GM13976 (cell line): ENCODE measurements around the gene AGFG1.
"Not testable (repeated sequence)": the region's sequence is repeated elsewhere in the genome, so short reads cannot be mapped to it uniquely, and the experiment has no call there.

ENCODE experiments used
- DNase-seq: peaks from one replicate; pipeline ENCODE4 v3.0.0; 2012; ENCODE audit warnings: low spot score
- in situ Hi-C: fragments of 300-500 bp; cut with MboI; formaldehyde crosslinking; loops from one replicate; pipeline ENCODE4 v1.12.0; 2022; ENCODE audit warnings: low sequenced_read_pairs, mixed read lengths, inconsistent platforms; ENCODE audit not compliant: unreplicated experiment
- TF ChIP-seq, protein P1 (sequence below): IDR thresholded peaks from 2 replicates; pipeline ENCODE4 v1.5.1; 2012; ENCODE audit warnings: borderline replicate concordance, mild to moderate bottlenecking; ENCODE audit not compliant: insufficient read depth; ENCODE audit errors: extremely low read depth, missing control alignments, control extremely low read depth

Gene AGFG1

DNA sequence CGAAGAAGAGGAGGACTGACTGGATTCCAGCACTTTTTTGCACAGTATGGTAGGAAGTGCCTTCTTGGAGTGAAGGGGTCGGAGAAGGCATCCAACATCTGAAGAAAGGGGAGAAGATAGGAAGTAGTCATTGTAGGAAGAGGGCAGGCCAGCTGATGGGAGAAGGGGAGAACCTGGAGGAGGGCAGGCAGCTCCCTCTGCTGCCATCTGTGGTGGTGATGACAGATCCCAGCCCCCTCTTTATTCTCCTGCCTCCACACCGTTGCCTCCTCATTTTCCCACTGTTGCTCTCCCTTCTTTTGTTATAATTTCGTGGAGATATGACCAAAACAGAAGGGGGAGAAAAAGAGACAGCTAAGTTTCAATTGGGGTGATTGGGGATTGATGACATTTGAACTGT lies 123.8 kb downstream of the AGFG1 start:
- TF ChIP-seq, protein P1, sequence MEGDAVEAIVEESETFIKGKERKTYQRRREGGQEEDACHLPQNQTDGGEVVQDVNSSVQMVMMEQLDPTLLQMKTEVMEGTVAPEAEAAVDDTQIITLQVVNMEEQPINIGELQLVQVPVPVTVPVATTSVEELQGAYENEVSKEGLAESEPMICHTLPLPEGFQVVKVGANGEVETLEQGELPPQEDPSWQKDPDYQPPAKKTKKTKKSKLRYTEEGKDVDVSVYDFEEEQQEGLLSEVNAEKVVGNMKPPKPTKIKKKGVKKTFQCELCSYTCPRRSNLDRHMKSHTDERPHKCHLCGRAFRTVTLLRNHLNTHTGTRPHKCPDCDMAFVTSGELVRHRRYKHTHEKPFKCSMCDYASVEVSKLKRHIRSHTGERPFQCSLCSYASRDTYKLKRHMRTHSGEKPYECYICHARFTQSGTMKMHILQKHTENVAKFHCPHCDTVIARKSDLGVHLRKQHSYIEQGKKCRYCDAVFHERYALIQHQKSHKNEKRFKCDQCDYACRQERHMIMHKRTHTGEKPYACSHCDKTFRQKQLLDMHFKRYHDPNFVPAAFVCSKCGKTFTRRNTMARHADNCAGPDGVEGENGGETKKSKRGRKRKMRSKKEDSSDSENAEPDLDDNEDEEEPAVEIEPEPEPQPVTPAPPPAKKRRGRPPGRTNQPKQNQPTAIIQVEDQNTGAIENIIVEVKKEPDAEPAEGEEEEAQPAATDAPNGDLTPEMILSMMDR, result no peak
- DNase-seq, result no peak
- in situ Hi-C loops, result no loop called here

DNA sequence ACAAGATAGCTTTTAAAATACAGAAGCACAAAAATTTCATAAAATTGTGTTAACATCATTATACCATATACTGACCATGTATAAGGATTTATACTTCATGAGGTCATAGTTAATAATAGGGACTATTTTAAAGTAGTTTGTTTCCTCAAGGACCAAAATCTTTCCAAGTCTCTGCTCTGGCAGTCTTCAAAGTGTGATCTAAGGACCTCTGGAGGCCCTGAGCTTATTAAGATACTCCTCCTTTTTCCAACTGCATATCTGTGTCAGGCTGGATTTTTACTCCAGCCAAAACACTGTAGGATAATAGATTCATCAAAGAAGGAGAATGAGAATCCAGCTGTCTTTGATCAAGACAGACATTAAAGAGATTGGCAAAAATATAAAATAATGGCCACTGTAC lies 125.1 kb downstream of the AGFG1 start:
- TF ChIP-seq, protein P1, result no peak
- in situ Hi-C loops, result no loop called here
- no peak for DNase-seq

GRCh38 chr2:227597998-227598397 lies 126.0 kb downstream of the AGFG1 start:
- in situ Hi-C loops, result no loop called here
- DNase-seq, result no peak
- TF ChIP-seq, protein P1, result no peak

DNA sequence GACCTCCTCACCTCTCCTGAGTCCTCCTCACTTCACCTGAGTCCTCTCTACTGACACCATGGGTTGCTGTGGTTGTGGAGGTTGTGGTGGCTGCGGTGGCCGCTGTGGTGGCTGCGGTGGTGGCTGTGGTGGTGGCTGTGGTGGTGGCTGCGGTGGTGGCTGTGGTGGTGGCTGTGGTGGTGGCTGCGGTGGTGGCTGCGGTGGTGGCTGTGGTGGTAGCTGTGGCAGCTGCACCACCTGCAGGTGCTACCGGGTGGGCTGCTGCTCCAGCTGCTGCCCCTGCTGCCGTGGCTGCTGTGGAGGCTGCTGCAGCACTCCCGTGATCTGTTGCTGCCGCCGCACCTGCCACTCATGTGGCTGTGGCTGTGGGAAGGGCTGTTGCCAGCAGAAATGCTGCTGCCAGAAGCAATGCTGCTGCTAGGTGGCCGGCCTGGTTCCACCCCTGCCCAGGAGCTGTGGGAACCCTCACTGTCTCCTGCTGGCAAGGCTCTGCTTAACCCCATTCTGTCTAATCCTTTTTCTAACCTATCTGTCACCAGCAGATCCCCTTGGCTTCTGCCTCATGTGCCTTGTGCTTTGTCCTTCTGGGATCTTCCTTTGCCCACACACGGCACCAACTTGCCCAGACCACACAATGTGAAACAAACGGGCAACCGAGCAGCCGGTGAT lies 127.0 kb downstream of the AGFG1 start, which contains the start of gene SCYGR2:
Gene SCYGR2, plus strand, starts transcription at position 59 of the 669 bp plus-strand sequence. Its CDS starts 0 bp downstream, at position 59.
- DNase-seq, in situ Hi-C loops: not testable (repeated sequence)

DNA sequence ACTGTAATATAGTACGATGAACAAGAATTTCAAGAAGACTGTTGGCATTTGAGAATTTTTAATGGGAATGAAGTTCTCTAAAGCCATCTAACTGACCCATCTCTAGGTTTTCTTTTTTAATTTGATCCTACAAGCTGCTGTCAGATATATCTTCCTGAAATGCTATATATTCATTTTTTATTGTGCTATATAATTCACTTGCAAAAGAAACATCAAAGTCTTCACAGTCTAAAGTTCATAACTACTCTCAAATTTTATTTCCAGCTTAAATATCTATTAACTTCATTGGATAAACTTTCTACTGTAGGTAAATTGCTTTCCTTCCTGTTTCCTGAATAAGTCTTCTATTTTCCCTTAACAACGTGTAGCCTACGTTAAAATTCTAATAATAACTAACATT lies 130.4 kb downstream of the AGFG1 start:
- TF ChIP-seq, protein P1, result no peak
- in situ Hi-C loops, result no loop called here
- no peak for DNase-seq

- DNase-seq, result no peak
- in situ Hi-C loops, result no loop called here
- TF ChIP-seq, protein P1, result no peak
These were observed 134.5 kb downstream of the AGFG1 start for GRCh38 chr2:227606476-227606875.

- in situ Hi-C loops, result no loop called here
- TF ChIP-seq, protein P1, result no peak
- DNase-seq, result no peak
These were observed 136.0 kb downstream of the AGFG1 start for GRCh38 chr2:227607941-227608340.
